ENCODE results near the gene RASGEF1B.

Gene RASGEF1B

DNA sequence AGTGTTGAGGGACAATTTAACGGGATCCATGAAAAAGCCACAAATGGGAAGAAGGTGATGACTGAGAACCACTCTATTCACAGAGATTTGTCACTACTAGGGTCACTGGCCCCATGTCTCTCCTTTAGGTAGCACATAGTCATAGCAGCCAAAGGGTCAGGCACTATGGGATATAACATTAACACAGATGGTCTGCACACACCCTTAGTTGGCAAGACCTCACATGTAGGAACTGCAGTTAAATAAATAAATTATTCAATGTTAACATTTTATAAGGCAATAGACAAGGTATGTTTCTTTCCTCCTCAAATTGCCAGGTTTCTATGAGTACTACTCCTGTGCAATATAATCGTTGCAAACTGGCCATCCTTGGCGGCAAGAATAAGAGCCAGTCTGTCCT lies 10.9 kb downstream of the RASGEF1B start:
- no peak for DNase-seq

DNA sequence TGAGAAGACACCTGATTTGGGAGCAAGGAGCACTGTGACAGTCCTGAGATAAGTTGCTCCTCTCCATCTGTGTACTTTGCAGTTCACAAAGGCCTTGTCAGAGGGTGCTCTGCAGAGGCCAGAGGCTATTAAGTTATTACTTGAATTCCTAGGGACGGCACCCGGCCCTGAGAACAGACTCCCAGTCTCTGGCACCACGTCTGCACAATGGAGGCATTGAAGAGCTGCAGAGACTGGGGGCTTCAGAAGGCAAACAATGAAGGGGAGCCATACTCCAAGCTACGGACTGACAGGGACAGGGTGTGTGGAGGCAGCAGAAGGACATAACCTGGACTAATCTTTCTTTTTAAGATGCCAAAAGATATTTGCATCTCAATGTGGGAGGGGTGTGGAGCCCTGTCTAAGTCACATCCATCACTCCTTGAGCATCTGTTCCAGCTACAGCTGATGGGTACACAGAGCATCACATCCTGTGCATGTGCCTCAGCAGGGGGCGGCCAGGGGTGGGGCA lies 11.5 kb downstream of the RASGEF1B start:
- DNase-seq, result no peak

DNA sequence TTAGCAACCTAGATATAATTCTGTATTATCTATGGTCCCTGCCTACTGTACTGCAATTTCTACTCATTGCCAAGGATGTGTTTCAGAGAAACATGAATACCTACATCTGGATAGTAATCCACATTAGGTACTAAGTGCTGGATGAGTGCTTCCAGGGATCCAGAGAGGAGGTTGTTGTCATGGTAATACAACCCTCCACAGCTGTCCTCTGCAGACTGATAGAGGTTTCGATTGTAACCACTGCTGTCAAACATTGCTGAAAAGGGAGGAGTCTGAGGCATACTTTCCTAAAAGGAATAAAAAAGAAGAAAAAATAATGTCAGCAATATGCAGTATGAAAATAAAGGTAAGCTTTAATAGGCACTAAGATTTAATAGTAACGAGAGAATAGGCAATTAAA lies 12.5 kb downstream of the RASGEF1B start:
- no peak for DNase-seq

DNA sequence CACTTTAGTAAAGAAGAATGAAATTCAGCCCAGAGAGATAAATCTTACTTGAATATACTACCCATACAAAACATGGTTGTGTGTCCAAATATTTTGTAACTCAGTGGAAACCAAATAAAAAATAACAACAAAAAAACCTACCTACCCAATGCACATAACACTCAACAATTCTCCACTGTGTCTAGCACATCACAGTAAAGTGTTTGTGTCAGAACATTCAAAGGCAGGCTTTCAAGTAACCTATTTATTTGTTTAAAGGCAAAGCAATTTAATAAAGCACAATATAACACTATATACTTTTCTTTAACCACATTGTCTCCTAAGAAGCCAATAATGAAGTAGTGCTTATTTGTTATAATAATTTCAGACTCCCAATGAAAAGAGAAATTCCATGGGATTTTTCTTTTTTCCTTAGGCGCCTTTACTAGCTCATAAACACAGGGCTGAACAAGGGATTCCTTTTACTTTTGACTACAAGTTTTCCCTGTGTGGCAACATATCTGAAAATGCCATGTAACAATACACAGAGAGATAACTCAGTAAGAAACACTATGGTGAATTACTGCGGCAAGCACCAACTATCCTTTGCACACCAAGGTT lies 13.7 kb downstream of the RASGEF1B start:
- DNase-seq, result no peak

DNA sequence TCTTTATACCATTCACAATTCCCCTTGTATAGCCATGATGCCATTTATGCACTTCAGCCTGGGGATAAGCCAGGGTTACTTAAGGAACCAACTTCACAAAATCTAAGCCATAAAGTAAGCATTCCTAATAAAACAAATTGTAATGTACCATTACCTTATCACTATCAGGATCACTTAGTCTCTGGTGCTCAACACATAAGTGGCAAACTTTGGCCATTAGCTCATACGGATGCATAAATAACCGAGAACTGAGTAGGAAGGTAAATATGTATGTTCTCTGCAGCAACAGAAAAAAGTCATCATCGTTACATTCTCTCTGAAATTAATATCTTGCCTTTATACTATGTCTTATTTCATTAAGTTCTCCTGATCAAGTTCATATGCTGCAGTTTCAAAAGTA lies 14.4 kb downstream of the RASGEF1B start:
- DNase-seq, result no peak

DNA sequence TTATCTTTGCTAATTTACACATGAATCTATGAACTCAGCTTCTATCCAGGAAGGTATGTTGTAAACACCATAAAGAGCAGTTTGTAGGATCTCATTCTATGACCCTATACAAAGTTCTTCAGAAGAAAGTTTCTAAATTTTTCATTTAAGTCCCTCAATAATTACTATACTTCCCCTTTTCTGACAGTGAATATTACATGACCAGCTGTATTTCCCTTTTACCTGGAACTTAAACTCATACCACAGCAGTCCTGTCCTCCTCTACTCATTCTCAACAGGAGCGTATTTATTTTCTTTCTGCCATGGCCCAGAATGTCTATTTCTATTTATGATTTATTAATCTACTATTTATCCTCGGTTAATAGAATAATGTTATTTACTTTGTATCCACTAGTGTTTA lies 15.8 kb downstream of the RASGEF1B start:
- DNase-seq, result no peak

DNA sequence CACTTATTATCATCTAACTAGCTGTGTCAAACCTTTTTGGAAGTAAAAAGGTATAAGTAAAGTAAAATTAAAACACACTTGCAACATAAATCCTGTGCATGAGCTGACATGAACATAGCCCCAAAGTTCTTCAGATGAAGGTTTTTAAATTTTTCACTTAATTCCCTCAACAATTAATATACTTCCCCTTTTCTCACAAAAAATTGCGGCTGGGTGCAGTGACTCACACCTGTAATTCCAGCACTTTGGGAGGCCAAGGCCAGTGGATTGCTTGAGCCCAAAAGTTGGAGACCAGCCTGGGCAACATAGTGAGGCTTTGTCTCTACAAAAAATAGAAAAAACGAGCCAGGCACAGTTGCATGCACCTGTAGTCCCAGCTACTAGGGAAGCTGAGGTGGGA lies 16.8 kb downstream of the RASGEF1B start:
- DNase-seq, result no peak

DNA sequence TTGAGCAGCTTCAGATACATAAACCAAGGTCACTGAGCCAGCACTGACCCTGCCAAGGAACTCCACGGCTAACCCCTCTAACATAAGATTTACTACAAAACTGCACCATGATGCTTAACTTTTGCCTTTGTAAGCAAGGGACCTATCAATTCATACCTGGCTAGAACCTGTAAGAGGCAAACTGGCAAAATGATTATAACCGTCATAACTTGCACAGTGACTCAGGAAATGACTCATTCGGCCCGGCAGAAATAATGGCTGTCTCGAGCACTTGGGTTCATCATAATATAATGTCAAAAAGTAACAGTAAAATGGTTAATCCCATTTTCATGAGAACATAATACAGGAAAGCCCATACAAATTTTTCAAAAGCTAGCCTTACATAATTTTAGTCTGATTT lies 17.2 kb downstream of the RASGEF1B start:
- DNase-seq, result peak; percentile 78

DNA sequence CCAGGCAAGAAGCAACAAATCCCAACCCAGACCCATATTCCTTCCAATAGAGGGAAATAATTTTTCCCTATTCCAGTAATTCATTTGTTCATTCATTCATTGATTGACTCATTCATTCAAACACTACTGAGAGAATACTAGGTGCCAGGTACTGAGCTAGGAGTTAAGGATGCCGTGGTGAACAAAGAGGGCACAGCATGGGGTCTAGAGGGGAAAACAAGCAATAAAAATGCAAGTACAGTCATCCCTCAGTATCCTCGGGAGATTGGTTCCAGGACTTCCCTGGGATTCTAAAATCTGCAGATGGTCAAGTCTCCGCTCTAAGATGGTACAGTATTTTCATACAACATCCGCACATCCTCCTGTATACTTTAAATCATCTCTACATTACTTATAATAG lies 18.7 kb downstream of the RASGEF1B start:
- DNase-seq, result no peak

DNA sequence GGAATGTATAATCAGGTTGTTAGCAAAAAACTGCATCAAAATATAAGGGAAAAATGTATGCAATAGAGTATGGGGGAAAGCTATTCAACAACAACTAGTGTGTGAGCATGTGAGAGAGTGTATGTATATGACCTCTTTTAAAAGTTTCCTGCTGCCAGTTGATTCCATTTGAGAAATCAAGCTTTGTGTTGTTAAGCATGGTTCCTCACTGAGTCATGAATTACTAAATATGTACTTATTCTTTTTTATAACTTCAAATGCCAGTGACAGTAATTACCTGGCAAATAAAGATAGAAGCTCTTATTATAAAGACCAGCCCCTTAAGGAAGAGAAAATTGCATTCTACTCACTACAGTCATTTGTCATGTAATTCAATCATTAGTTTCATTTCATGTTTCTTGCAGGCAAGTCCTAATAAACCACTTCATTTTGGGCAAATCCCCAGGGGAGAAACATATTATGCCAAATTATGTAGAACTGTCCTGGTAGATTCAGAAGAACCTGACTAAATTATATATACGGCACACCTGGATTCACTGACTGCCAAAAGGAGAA lies 19.2 kb downstream of the RASGEF1B start:
- DNase-seq, result no peak

DNA sequence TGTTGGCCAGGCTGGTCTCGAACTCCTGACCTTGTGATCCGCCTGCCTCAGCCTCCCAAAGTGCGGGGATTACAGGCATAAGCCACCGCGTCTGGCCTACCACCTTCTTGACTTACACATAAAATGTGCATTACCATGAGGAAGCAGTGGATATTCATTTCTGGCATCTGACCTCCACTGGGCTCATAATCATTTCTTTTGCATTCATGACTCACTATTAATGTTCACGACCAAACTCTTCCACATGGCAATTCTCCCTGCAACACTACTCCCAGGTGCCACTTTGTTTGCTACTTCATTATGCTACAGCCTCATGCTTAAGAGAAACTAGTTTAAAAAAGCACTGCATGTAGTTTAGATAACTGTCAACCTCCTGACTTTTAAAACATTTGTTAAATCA lies 22.7 kb downstream of the RASGEF1B start:
- no peak for DNase-seq

DNA sequence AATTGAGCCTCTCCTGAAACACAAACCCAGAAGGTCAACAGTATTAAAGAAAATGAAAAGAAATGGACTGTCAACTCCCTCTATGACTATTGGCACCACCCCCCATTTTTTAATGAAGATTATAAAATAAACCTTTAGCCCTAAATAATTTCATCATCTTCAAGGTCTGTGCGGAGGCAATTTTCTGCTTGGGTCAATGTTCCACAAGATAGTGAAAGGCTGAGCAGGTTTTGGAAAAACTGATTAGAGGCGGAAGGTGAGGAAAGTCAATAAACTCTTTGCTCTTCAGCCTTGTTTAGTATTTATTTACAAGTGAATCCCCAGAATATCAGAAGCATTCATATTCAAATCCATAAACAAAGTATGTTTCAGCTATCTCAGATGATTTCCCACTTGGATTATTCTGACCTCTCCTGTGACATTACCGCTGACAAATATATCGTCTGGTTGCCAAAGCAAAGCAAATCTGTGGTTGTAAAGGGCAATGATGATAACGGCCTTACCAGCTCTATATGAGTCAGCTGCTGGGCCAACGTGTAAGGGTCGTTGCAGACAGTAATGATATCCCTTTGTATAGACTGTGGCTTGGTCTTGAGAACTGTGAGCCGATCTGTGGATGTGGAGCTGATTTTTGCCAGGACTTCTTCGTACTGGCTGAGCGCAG lies 24.0 kb downstream of the RASGEF1B start:
- DNase-seq, result no peak

DNA sequence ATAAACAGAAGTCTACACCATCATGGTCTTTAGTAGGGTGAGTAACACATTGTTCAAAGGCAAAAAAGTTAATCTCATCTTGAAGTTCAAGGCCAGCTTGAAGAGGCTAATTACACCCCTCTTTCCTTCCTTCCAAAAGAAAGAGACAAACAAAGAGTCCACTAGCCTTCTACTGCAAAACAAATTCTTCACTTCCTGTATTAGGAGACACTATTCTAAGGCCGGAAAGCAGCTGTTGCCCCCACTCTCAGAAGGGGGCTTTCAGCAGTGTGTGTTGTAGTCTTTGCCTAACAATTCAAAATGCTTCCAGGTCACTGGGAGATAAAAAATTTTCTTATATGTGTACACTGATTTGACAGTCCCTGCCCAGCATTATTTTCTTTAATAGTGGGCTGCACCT lies 25.1 kb downstream of the RASGEF1B start:
- no peak for DNase-seq

DNA sequence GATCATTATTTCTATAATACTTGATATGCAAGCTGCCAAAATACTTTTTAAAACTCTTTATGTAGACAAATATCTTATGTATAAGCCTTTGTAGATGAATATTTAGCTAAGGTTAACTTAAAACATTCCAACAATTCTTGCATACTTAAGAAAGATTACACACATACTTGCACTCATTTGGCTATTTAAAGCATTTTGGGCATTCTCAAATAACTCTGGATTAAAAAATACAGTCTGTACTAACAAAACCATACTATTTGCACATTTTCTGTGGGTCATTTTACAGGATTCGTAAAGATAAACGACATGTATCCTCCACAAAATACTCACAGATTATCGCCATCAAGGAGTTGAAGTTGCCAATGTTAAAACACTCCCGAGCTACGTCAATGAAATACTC lies 26.5 kb downstream of the RASGEF1B start:
- no peak for DNase-seq

DNA sequence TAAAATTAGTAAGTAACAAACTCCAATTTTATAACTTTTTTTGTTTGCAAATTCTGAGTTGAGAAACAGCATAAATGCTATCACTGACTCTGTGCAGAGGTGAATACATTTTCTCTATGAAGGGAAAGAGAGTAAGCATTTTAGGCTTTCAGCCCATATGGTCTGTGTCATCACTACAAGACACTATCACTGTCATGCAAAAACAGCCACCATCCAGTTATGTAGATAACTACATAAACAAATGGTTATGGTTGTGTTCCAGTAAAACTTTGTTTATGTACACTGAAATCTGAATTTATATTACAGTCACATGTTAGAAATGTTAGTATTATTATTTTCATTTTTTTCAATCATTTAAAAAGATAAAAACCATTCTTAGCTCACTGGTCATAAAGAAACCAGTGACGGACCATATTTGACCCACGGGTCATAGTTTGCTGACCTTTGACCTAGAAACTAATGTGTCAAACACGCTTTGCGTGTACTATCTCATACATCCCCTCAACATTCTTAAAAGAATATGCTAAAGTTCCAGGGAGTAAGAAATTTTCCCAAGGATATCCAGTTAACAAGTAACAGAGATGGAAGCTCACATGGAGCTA lies 29.1 kb downstream of the RASGEF1B start:
- DNase-seq, result no peak

DNA sequence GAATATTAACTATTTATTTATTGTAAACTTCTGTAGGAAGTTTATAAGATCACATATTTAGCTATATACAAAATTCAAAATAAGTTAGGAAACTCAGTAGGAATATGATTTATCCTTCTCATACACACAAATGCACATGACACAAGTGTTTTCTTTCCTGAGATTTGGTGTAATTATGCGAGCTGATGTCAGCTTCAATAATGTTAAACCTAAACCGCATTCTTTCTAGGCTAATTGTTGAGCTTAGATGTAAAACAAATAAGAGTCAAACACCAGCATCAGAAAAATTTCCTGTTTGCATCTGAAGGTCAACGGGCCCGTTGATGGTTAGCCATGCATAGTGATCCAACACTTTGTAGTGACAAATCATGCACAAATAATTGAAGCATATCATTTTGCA lies 30.8 kb downstream of the RASGEF1B start:
- no peak for DNase-seq

DNA sequence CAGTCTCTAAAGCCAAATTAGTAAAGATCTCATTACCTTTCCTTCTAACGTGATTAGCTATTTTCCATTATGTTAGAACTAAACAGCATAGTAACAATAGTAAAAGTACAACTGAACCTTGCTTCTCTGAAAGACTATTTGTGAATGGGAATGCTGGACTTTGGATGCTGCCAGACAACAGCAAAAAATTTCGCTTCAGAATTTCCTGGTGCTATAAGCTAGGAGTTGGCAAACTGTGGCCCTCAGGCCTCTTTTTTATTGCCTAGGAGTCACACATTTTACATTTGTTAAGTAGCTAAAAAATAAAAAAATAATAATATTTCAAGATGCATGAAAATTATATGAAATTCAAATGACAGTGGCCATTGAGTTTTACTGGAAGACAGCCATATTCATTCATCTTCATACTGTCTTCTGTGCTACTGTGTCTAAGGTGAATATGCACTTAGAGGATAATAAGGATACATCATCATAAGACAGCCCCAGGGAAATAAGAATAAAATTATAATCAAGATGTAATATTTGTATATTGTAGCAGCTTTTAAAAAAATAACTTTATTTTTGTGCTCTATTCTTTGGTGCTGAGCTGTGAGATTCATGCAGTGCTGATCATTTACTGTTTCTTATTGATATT lies 34.6 kb downstream of the RASGEF1B start:
- DNase-seq, result no peak

DNA sequence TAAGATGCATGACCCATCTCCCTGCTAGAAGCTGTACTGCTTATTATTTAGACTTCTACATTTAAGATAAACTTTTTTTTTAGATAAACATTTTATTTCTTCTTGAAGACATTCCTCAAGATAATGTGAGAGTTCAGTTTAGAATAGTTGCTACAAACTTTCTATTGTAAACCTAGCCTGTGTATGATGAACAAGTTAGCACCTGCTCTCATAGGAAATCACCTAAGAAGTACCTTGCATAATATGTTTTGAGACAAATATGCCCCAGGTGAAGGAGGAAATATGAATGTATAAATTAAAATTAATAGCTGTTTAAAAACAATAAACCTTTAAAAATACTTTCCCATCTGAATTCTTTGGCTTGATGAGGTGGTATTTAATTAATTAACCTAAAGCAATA lies 35.6 kb downstream of the RASGEF1B start:
- no peak for DNase-seq

DNA sequence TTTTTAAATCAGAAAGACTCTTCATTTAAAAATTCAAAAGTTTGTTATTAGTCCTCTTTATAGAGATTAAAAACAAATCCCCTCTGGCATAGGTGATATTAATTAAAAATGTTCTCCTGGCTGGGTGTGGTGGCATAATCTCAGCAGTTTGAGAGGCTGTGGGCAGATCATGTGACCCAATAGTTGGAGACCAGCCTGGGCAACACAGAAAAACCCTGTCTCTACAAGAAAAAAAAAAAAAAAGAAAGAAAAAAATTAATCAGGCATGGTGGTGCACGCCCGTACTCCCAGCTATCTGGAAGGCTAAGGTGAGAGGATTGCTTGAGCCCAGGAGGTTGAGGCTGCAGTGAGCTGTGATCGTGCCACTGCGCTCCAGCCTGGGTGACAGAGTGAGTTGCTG lies 38.9 kb downstream of the RASGEF1B start:
- no peak for DNase-seq

DNA sequence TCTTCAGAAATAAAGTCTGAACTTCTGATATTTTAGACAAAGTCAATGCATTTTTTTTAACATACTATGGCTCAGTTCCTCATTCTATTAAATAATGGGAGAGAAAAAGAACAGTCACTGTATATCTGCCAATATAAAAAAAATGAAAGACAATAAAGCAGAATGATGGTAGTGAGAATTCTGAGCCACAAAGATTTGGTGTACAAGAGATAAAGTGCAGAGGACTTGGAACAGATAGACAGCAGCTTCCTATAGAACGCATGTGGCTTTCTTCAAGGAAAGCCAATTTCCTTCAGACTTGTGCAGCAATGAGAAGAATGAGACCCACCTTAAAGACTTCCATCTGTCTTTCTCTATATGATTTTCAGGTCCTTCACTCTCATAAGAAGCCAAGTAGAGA lies 39.7 kb downstream of the RASGEF1B start:
- DNase-seq, result no peak

DNA sequence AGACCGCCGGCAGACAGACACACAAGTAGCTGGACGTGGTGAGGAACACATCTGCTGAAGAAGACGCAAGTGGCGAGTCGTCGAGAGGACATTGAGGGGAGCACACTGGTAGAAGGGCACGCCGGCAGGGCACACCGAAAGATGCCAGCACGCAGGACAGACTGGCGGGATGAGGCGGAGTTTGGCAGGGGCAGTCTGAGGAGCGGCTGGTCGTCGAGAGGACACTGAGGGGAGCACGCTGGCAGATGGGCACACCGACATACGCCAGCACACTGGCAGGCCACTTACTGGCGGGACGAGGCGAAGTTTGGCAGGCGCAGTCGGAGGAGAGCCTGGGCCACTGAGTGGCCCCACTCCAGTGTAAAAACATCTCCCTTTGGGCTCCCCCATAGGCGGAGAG lies 42.1 kb downstream of the RASGEF1B start:
- no peak for DNase-seq

DNA sequence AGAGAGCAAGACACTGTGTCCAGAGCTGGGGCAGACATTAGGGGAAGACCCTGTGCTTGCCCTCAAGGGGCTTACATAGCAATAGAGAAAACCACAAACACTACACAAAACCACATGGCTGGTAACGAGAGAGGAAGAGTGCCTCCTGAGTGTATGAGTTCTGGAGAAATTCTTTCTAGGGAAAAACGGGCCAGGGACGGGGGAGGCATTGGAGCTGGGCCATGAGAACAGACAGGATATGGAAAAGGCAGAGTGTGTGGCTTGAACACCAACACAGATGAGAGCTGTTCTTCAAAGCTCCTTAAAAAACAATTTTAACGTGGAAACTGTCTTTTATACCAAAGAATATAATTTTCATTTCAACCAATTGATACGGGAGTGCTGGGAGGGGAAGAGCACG lies 42.7 kb downstream of the RASGEF1B start:
- no peak for DNase-seq

DNA sequence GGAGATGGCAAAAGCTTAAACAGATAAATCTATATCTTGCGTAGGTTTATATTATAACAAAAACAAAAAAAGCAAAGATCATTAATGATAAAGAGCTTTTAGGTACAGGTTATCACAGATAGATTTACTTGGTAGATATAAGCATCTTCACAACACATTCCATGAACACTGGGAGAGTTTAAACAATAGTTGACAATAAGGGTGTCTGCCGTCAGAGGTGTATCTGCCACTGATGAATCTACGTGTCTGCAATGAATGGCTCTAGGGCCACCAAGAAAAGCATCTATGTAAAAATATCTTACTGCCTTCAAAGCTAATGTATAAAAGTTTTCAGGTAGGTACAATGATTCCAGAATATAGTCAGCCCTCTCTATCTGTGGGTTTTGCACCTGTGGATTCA lies 43.7 kb downstream of the RASGEF1B start:
- no peak for DNase-seq

DNA sequence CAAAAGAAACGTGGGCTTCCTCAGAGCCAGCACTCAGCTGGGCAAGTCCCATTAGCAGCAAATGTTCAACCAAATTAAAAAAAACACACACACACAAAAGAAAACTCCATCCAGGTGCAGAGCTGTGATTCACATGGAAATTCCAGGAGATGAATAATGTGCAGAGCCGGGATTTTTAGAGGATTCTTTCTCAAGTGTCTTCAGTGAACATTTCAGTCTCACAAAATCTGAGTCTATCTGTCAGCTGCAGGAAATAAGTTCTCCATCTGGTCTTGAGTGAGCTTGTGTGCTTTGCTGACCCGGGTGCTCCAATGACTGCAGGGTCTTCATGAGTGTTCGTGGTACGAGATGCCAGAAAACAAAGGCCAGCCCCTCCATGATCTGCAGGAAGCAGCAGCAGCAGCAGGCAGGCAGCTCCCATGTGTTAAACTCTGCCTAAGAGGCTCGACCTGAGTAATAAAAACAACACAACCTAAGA lies 44.3 kb downstream of the RASGEF1B start:
- DNase-seq, result no peak

Measured in activated CD4-positive, alpha-beta T cell treated with anti-CD3 and anti-CD28 coated beads, Interleukin-10, Interleukin-2, amounts not matched to agents 100 ng/mL and 50 ng/mL, durations not matched to agents 16 hours and 8 hours (primary cell).